ENCODE measurements around the gene CASK. TPM values are rescaled to one million over a fixed set of nuclear protein-coding genes. Genes with fewer than 3 reads are reported as not detected.

Gene CASK
- total and polyA plus RNA-seq, 12 donors, result 4.7 to 53.0 (median 41.3) TPM

DNA sequence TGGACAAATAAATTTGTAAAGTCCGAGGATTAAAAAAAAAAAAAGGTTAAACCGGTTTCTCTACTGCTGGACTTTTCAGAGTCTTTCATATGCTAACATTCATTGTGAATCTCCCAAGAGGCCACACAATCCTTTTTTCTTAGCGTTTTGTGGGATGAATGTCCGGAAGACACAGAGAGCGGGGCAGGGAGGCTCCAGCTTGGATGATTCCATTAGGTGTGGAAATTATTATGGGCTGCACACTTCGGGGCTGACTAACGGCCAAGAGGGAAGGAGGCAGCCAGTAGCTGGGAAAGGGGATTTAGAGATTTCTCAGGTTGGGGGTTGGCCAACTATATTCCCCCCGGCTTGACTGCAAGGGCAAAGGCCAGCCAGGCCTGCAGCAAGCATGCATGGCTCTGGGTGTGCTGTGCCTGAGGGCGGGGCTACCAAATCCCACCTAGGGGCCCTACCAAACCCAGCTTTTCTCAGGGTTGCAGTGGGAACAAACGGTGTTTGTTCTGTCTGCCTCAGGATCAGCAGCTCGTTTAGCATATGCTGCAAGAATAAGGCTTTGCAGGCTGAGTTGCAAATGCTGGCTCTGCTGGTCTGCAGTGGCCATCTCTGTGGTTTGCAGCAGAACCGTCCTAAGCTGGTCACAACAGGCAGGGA, 447.6 kb downstream of the CASK start:
- H3K4me1 ChIP-seq (replicated peaks in 1 of 2), result no peaks in the 10 kb centered on the region
- peaks cover 8% of the 10 kb centered on the region for H3K27me3 ChIP-seq
- WGBS, 4 donors, result 48 to 76% (median 63%) methylated on average over 5 to 12 of the region's 12 CpGs
- no peaks in the 10 kb centered on the region for H3K36me3 ChIP-seq (replicated peaks in 1 of 2)
- no peaks in the 10 kb centered on the region for H3K9me3 ChIP-seq (replicated peaks in 1 of 3)
- DNase-seq, result no peak
- H3K27ac ChIP-seq, result no peak overlapping the region
- no peak overlapping the region for H3K4me3 ChIP-seq
- intact Hi-C loops (cut with DNase I), result no loop called here
- TF ChIP-seq, protein P1, sequence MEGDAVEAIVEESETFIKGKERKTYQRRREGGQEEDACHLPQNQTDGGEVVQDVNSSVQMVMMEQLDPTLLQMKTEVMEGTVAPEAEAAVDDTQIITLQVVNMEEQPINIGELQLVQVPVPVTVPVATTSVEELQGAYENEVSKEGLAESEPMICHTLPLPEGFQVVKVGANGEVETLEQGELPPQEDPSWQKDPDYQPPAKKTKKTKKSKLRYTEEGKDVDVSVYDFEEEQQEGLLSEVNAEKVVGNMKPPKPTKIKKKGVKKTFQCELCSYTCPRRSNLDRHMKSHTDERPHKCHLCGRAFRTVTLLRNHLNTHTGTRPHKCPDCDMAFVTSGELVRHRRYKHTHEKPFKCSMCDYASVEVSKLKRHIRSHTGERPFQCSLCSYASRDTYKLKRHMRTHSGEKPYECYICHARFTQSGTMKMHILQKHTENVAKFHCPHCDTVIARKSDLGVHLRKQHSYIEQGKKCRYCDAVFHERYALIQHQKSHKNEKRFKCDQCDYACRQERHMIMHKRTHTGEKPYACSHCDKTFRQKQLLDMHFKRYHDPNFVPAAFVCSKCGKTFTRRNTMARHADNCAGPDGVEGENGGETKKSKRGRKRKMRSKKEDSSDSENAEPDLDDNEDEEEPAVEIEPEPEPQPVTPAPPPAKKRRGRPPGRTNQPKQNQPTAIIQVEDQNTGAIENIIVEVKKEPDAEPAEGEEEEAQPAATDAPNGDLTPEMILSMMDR (IDR thresholded peaks at IDR 0.05), result no peak
- TF ChIP-seq POLR2A (IDR thresholded peaks at IDR 0.05), result no peak

- Histone ChIP-seq H3K9me3 (replicated peaks in 1 of 3) (no peaks in the 10 kb centered on the region), H3K27ac (no peak overlapping the region), H3K36me3 (replicated peaks in 1 of 2) (no peaks in the 10 kb centered on the region), H3K4me3 (no peak overlapping the region), H3K27me3 (peaks cover 8% of the 10 kb centered on the region), H3K4me1 (replicated peaks in 1 of 2) (no peaks in the 10 kb centered on the region)
- WGBS, 4 donors, result 66 to 93% (median 78%) methylated on average over 6 of the region's 6 CpGs
- intact Hi-C loops (cut with DNase I), result no loop called here
- no peak for TF ChIP-seq POLR2A (IDR thresholded peaks at IDR 0.05)
- TF ChIP-seq, protein P1 (IDR thresholded peaks at IDR 0.05), result no peak
- no peak for DNase-seq
Observed at GRCh38 chrX:41475191-41475590, 448.2 kb downstream of the CASK start.

DNA sequence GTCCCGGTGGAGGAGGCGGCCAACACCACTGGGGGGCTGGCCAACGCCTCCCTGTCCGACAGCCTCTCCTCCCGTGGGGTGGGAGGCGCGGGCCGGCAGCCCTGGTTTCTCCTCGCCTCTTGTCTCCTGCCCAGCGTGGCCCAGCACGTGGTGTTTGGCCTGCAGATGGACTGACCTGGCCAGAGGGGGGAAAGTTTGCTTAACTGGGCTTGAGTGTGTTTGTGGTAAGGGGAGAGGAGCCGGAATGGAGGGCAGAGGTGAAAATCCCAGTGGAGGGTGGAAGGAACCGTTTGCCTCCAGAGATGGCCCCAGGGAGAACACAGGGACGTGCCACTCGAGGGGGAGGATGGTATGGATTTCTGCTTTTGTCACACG, 448.6 kb downstream of the CASK start:
- no peak for DNase-seq
- no peak overlapping the region for H3K4me3 ChIP-seq
- WGBS, 4 donors, result 75 to 90% (median 83%) methylated on average over 5 to 16 of the region's 16 CpGs
- no peak overlapping the region for H3K27ac ChIP-seq
- H3K9me3 ChIP-seq (replicated peaks in 1 of 3), result no peaks in the 10 kb centered on the region
- intact Hi-C loops (cut with DNase I), result no loop called here
- no peaks in the 10 kb centered on the region for H3K4me1 ChIP-seq (replicated peaks in 1 of 2)
- peaks cover 4% of the 10 kb centered on the region for H3K27me3 ChIP-seq
- TF ChIP-seq, protein P1 (IDR thresholded peaks at IDR 0.05), result no peak
- H3K36me3 ChIP-seq (replicated peaks in 1 of 2), result no peaks in the 10 kb centered on the region

DNA sequence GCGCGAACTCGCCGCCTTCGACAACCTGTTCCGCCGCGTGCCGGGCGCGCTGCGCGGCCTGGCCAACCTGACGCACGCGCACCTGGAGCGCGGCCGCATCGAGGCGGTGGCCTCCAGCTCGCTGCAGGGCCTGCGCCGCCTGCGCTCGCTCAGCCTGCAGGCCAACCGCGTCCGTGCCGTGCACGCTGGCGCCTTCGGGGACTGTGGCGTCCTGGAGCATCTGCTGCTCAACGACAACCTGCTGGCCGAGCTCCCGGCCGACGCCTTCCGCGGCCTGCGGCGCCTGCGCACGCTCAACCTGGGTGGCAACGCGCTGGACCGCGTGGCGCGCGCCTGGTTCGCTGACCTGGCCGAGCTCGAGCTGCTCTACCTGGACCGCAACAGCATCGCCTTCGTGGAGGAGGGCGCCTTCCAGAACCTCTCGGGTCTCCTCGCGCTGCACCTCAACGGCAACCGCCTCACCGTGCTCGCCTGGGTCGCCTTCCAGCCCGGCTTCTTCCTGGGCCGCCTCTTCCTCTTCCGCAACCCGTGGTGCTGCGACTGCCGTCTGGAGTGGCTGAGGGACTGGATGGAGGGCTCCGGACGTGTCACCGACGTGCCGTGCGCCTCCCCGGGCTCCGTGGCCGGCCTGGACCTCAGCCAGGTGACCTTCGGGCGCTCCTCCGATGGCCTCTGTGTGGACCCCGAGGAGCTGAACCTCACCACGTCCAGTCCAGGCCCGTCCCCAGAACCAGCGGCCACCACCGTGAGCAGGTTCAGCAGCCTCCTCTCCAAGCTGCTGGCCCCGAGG, 449.2 kb downstream of the CASK start:
- 88 to 94% (median 91%) methylated on average over 31 to 91 of the region's 91 CpGs for WGBS, 4 donors
- intact Hi-C loops (cut with DNase I), result no loop called here

More for the DNA sequence above, 449.2 kb downstream of the CASK start:
- no peak for TF ChIP-seq POLR2A (IDR thresholded peaks at IDR 0.05)
- TF ChIP-seq, protein P1 (IDR thresholded peaks at IDR 0.05), result no peak
- H3K4me3 ChIP-seq, result no peak overlapping the region
- no peak for DNase-seq
- H3K9me3 ChIP-seq (replicated peaks in 1 of 3), result no peaks in the 10 kb centered on the region
- peaks cover 4% of the 10 kb centered on the region for H3K27me3 ChIP-seq
- no peak overlapping the region for H3K27ac ChIP-seq
- no peaks in the 10 kb centered on the region for H3K4me1 ChIP-seq (replicated peaks in 1 of 2)
- no peaks in the 10 kb centered on the region for H3K36me3 ChIP-seq (replicated peaks in 1 of 2)

All from adrenal gland (tissue), 12 donors.